Measurements from ENCODE around the gene SHH.

The SHH gene

DNA sequence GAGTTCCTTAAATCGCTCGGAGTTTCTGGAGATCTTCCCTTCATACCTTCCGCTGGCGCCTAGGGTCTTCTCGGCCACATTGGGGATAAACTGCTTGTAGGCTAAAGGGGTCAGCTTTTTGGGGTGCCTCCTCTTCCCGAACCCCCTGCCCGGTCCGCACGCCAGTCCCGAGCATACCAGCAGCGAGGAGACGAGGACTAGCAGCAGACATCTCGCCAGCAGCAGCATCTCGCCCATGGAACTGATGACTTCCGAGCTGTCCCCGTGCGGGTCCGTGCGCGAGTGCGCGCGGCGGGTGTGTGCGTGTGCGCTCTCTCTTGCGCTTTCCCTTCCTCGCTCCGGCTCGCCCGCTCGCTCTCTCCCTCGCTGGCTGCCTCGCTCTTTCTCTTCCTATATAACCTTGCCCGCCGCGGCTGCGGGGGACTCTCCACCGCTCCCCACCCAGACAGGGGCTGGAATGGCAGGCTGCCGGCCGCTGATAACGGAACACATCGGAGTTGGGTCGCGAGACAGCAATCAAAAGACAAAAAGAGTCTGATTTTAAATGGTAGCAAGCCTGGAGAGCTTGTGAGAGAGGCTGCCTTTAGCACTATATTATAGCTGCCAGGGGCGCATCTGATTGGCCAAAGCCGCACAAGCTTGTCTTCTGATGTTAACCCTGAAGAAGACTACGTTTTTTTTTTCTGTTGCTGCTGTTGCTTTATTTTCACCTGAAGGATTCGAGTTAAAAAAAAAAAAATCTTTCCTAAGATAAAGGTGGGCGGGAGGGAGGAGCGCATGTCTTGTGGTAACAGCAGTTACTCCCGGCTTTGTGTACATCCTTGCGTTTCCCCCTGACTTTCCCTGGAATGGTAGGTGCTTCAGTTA is at the start of gene SHH:
Gene SHH, minus strand, starts transcription at position 569 of the 867 bp plus-strand sequence. Its CDS starts 341 bp downstream, at position 228.
- DNase-seq: peak; percentile 24

DNA sequence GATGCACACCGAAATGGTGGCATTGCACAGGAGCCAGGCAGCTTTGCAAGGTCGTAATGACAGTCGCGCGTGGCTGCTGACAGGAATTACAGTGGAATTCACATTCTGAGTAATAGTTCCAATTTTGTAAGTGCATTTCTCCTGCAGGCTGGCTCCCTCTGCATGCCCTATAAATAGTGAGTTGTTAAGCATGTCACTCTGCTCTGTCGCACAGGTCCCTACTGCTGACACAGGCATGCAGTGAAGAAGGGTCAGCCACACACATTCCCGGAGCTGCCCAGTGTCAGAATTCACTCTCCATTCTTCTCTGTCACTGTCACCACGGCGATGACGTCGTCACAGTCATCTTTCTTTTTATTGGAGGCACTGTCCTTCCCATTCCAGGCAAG is 49.2 kb upstream of the SHH start:
- DNase-seq: no peak

DNA sequence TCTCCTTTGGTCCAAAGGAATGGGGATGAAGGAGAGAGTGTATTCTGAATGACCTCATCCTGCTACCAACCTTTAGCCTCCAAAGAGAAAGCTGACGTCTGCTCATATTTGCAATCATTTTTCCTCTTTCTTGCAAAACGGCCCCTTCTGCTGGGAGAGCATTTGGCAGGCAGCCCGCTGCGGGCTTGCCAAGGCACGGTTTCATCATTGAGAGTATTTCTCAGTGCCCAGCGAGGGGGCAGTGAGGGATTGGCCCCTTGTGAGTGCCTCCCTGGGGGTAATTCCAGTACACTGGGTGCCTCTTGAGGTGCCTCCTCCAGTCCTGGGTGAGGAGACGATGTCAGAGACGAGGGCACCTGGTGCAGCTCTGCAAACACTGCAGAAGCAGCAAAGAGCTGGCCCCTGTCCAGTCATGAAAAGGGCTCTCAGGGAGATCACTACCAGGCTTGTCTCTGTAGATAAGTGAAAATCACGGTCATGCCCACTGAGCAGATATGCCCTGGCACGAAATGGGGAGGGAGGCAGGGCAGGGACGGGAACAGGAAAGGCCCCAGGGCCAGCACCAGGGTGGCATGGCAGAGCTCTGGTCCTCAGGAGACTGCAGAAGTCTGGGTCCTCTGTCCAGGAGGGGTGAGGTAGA is 48.7 kb upstream of the SHH start:
- peak; percentile 80 for DNase-seq

DNA sequence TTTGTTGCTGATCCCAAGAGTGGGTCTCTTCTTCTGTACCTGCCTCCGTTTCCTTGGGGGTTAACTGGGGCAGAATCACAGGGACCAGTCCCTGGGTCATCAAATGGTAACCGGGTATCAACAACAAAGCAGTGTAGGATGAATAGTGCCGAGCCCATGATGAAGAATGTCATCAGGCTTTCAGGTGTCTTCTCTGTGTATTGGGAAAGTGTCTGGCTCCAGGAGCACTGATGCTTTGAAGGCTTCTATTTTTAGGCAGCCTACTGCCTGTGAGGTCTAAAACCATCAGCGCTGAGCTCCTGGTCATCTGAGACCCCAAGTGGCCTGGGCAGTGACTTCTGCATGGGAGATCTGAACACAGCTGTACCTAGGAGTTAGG is 48.2 kb upstream of the SHH start:
- no peak for DNase-seq

DNA sequence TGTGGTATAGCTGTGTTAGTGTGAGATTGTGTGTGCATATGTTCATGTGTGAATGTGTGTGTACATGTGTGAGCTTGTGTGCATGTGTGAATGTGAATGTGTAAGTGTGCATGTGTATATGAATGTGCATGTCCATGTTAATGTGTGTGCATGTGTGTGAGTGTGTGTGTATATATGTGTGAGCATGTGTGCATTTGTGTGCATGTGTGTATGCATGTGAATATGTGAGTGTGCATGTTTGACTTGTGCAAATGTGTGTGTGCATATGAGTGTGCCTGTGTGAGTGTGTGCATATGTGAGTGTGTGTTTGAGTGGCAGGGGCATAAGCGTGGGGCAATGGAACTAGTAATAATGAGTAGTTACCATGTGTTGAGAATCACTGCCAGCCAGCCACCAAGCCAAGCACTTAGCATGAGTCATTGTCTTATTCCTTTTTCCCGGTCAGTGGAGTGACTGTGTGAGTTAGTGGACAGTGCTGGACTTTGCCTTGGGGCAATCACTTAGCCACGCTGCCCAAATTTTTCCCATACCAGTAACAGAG is 46.3 kb upstream of the SHH start:
- DNase-seq: no peak

DNA sequence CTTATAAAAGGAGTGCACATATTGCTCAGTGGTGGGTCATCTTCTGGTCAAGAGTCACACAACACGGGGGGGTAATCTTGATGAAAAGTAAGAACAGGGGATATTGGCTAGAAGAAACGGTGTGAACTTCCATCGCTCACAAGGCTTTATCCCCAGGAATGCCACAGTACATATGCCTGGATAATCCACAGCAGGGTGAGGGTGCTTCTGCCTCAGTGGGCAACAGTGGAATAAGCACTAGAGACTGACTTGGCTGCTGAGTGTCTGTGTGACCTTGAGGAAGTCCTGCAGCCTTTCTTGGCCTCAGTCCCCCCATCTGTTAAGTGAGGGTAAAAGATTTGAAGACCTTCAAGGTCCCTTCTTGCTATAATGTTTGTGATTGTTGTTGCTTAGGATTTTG is 44.9 kb upstream of the SHH start:
- no peak for DNase-seq

DNA sequence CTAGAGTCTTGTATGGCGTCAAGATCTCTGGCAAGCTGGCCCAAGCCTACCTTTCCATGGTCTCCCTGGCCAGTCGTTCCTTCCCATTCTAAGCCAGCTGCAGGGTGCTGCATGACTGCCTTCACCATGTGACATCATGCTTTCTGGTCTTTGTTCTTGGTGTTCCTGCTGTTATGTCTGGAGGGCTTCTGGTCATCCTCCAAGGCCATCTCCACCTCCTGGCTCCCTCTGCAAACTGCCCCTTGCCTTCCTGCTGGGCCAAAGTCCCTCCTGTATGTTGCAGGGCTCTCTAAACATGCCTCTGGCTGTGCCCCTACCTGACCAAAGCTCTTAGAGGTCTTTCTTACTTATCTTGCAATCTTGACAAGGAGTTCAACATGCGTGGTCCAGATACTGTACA is 44.4 kb upstream of the SHH start:
- DNase-seq: no peak

DNA sequence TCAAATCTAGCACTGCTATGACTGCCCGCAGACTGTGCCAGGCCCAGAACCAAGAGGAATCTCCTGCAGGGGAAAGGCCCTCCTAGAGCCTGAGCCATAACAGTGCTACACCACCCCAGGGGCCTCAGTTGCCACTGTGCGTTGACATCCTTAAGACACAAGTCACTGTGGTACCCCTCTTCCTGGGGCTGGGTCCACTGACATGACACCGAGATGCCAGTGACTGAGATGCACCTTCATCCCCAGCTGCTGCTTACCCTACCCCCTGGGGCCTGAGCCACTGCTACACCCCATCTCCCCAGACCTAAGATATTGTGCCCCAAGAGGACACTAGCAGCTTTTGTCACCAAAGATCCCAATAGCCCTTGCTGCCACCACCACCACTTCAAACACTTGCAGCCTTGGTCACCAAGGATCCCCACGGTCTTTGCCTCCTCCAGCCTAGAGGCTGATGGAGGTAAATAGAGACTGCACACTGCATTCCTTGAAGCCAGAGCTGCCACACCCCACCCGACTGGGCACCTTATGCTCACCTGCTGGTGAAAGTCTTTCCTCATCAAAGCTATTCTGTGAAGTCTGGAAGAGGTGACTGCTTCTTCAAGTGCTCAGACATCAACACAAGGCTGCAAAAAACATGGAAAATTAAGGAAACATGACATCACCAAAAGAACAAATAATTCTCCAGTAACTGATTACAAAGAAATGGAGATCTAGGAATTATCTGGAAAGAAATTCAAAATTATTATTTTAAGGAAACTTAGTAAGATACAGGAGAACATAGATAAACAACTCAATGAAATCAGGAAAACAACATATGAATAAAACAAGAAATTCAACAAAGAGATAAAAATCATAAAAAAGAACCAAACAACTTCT is 40.4 kb upstream of the SHH start:
- no peak for DNase-seq

DNA sequence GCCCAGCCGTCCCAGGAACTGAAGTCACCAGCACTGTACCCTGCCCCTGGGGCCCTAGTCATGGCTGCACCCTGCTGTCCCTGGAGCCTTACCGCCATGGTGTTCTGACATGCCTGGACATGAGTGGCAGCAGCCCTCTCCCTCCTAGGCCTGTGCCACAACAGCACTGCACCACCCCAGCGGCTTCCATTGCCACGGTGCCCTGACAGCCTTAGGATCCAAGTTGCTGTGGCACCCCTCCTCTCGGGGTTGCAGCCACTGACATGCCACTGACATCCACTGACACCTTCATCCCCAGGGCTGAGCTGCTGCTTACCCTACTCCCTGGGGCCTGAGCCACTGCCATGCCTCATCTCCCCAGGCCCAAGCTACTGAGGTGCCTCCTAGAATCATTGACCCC is 39.6 kb upstream of the SHH start:
- no peak for DNase-seq

DNA sequence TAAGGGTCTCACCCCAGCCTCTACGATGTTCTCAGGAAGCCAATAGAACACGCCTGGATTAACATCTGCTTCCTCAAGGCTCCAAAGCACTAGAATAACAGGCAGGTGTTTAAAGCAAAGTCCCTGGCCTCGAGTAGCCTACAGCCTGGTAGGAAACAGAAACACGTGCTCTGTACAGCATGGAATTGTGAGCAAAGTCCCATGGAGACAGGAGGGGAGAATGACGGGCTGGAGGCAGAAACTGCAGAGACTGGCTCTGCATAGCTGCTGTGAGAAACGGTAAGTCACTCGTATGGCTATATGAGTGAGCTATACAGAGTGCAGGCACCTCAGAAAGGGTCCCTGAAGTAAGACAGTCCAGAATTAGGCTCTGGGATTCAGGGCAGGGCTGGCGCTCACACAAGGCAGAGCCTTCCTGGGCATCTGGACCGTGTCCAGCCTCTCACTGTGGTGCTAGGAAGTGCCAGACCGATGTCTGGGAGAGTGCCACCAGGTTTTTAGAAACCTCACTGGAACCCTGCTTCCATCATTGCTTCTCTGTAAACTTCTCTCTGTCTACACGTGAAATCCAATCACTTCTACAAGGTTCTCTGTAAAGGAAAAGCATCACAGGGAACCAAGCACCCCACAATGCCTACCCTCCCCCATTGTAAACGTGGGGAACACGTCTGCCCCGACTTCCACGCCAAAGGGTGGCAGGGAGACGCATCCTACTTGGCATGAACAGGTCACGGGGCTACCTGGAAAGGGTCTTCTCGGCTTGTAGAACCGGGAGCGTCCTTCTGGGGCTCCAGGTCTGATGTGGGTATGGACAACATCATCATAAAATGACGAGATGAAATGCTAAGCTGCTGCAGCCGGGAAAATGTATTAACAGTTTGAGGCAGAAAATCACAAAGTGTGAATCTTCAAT is 38.8 kb upstream of the SHH start:
- no peak for DNase-seq

DNA sequence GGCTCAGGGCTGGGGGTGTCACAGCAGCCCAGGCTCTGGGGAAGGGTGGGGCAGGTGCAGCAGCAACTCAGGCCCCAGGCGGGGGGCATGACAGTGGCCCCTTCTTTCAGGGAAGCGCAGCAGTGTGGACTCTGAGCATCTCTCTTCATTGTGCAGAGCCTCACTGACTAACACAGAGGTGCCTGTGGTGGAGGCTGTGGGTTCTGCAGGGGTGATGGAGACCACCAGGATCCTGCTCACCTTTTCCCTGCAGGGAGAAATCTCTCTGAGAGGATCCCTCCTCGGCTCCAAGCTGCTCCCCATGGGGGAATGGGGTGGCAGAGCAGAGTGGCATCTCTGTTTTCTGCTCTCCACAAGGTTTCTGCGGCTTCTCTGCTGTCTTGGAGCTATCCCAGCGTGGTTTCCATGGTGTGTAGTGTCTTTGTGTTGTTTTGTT is 37.8 kb upstream of the SHH start:
- no peak for DNase-seq

DNA sequence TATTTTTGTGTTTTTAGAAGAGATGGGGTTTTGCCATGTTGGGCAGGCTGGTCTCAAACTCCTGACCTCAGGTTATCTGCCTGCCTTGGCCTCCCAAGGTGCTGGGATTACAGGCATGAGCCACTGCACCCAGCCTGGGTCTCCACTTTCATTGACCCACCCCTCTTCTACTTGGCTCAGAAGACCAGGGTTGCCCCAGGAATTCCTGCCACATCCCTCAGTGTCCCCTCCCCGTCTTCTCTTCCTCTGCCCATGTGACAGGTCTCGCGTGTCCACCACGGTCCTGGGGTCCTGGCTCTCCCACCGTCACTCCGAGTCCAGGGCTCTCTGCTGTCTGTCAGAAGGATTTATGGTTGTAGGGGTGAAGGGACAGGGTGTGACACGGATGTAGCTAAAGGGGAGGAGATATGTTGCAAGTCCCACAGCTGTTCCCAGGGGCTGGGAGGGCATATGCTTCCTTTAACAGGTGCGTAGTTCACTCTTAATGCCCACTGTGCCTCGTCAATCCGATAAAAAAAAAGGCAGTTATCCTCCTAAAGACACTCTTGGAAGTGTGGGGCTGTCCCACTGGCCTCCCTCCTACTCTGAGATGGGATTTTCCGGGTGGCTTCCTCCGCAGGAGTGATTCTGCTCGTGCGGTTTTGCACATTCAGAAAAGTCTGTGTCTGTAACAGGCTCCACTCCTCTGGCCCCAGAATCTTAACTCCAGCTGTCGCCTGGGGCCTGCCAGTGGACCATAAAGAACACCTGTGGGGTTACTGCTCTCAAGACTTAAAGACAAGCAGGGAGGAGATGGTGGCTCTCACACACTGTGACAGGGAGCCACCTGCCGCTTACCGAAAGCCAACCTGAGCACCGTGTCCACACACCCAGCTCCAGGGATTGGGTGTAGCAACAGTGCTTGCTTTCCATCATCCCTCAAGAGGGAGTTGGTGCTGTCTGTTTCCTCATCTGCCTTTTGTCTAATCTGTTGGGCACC is 36.7 kb upstream of the SHH start:
- no peak for DNase-seq

DNA sequence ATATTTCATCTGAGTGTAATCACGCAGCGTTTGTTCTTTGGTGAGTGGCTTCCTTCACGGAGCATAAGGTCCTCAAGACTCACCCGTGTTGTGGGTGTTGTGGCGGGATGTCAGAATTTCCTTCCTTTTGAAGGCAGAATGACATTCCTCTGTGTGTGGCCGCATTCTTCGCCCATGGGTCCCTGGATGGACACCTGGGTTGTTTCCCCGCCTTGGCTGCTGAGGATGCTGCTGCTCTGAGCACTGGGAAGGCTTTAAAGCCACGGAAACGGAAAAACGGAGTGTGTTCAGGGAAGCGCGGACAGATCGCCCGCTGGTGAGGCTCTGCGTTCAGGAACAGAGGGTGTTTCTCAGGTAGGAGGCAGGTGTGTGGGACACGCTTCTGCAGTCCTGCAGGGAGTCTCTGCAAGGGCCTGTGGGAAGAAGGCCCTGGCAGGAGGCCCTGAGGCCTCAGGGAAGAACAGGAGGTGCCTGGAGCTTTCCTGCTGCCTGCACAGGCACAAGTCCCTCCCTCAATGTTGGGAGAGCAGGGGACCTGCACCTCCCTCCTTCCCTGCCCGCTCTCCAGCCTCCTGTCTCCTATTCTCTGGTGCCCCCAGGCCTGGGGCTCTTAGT is 35.7 kb upstream of the SHH start:
- no peak for DNase-seq

DNA sequence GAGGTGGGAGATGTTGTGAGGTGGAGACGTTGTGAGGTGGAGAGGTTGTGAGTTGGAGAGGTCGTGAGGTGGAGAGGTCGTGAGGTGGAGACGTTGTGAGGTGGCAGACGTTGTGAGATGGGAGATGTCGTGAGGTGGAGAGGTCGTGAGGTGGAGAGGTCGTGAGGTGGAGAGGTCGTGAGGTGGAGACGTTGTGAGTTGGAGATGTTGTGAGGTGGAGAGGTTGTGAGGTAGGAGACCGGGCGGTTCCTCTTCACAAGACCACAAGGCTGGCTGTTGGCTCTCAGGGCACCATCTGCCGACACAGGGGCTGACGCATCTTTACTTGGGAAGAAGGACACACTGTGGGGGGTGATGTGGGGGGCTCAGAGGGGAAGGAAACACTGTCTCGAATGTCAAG is 34.7 kb upstream of the SHH start:
- no peak for DNase-seq

DNA sequence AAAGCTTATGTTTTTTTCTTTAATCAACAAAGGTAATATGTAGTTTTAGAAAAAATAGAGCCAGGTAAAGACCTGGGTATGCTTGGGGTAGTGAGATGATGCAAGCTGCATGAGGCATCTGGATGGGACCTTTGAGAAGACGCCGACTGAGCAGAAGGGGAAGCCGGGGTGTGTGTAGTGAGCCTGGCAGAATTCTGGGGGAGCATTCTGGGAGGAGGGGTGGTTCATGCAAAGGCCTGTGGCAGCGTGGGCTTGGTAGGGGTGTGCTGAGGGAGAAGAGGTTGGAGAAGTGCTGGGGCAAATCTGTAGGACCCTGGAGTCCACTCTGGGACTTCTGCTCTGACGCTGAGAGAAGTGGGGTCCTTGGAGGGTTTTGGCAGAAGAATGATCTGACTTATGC is 33.9 kb upstream of the SHH start:
- DNase-seq: no peak

DNA sequence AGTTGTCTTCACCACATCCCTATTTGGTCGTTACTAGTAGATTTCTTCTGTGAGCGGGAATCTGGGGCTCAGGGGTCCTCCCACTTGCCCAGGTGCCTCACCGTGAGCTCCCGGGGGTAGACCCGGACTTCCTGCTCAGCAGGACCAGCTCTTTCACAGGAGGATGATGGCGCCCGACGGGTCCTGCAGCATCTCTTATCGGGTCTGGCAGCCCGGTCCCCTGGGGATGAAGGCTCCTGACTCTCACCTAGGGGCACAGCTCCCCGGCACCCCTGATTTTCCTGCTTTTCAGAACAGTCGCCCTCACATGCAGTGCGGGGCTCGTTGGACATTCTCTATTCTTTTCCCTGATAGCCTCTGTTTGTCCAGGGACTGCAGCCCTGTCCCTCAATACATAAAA is 33.0 kb upstream of the SHH start:
- DNase-seq: no peak

DNA sequence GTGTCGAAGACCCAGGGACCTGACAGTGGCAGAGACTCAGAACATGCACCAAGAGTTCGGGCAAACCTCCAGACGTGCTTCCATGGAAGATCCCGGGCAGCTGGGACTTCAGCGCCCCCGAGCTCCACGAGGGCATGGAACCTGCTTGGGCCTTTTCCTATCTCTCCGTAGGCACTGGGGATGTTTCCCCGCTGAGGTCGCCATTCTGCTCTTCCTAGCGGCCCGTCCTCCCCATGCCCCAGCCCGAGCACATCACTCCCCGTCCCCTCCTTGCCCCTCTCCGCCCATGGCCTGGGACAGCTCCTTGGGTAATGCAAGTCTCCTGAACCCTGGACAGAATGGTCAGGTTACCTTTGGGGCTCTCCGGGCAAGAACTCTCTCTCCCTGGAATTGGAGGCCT is 32.3 kb upstream of the SHH start:
- DNase-seq: no peak

DNA sequence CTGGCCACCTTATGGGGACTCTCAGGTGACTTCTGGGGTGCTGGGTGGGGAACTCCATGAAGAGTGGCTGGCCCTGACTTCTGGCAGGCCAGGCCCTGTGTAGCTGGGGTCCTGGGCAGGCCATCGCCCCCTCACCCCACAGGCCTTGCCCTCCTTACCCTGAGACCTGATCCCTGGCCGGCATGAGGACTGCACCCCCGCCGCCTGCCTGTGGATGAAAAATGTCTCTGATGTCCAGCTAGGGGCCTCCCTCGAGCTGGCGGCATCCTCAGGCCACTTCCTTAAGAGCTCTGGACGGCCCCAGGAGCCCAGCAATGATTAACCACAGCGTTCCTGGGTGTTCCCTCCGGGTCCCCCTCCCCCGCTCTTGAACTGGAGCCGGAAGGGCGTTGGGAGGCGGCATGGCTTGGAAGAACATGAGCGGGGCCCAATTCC is 31.8 kb upstream of the SHH start:
- DNase-seq: no peak

DNA sequence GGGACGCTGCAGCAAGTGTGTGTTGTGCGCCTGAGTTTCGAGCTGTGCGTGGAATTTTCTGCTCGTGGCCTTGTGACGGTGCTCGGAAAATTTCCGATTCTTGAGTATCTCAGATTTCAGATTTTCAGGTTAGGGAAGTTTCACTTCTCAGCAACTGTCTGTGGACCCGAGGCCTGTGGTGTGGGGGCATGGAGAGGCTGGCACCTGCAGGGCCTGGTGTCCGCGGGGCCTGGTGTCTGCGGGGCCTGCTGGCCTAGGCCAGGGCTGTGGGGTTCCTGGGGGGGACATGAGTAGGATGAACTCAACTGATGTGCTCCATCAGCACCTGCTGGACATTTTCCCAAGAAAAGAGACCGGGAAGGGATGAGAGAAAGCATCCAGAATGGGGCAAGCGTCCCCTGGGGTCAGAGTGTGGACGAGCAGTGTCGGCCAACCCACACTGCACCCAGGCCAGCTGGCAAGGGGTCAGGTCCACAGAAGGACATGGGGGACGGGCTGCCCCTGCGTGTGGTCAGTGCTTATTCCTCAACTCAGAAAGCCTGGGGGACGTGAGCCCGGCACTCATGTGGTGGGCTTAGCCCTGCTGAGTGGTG is 31.3 kb upstream of the SHH start:
- DNase-seq: no peak

All from NCI-H1105 treated with DMSO at 0.1 percent for 48 hours (cell line).